22Rv1 (cell line): ENCODE measurements around the gene TMEM248.

Experiments used
- ZFX ChIP-seq: fragments of 450-650 bp; IDR thresholded peaks from 2 replicates; pipeline ENCODE4 v1.6.1; 2017; ENCODE audit warnings: antibody characterized with exemption, borderline replicate concordance
- TF ChIP-seq, protein P1 (sequence below): fragments of 450-650 bp; IDR thresholded peaks from 2 replicates; pipeline ENCODE4 v1.5.1; 2017; ENCODE audit warnings: mild to moderate bottlenecking

DNA sequence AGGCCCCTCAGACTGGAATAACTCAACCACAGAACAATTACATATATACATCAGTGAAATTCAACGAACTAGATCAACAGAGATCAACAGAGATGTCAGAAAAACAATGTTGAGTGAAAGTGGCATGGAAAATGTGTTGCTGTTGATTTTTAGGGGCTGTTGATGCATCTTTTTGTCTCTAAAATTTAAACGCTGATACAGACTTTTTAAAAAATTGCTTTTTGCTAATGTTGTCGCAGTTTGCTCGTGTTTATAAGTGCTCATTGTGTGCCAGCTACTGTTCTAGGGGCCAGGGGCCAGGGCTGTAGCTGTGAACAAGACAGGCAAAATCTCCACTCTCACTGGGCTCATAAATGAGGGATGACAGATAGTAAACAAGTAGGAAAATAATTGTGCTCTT is 18.3 kb downstream of the TMEM248 start:
- TF ChIP-seq, protein P1, sequence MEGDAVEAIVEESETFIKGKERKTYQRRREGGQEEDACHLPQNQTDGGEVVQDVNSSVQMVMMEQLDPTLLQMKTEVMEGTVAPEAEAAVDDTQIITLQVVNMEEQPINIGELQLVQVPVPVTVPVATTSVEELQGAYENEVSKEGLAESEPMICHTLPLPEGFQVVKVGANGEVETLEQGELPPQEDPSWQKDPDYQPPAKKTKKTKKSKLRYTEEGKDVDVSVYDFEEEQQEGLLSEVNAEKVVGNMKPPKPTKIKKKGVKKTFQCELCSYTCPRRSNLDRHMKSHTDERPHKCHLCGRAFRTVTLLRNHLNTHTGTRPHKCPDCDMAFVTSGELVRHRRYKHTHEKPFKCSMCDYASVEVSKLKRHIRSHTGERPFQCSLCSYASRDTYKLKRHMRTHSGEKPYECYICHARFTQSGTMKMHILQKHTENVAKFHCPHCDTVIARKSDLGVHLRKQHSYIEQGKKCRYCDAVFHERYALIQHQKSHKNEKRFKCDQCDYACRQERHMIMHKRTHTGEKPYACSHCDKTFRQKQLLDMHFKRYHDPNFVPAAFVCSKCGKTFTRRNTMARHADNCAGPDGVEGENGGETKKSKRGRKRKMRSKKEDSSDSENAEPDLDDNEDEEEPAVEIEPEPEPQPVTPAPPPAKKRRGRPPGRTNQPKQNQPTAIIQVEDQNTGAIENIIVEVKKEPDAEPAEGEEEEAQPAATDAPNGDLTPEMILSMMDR, result no peak
- TF ChIP-seq ZFX, result no peak
